ENCODE measurements around the gene ZNF253. TPM values are rescaled to one million over a fixed set of nuclear protein-coding genes. Genes with fewer than 3 reads are reported as not detected.
A peak's percentile ranks its signal among the peaks of the same experiment; 100 is the strongest.

ZNF253 gene
- total and polyA plus RNA-seq, 9 of the 15 experiments (the other 6 are each of a cell fraction or from before 2014, with no cell fraction given) = 4.0 to 14.4 (median 7.5) TPM

GRCh38 chr19:19866611-19867248 is 1.0 kb downstream of the ZNF253 start (continued):
- 0 out of 2 replicates have a peak, but pooled peaks have one; percentile 9 for TF ChIP-seq SOX6 (IDR thresholded peaks at IDR 0.05)
- no peak for TF ChIP-seq CBX3 (IDR thresholded peaks at IDR 0.05; ENCODE audit: borderline replicate concordance in 1 of 2, low read length in 2 of 2)
- no peak for TF ChIP-seq NR2C2 (CRISPR knock-in tag; IDR thresholded peaks at IDR 0.05)
- peak; percentile 78 for TF ChIP-seq NR2C2 (tag; IDR thresholded peaks at IDR 0.05)
- no peak for TF ChIP-seq ELF4 (CRISPR knock-in tag; IDR thresholded peaks at IDR 0.05)
- TF ChIP-seq NFIC (IDR thresholded peaks at IDR 0.05) = peak; percentile 79
- no peak for TF ChIP-seq YY1 (IDR thresholded peaks at IDR 0.05; ENCODE audit: borderline replicate concordance in 1 of 3, control insufficient read depth in 1 of 3, extremely low read depth in 1 of 3, insufficient read depth in 3 of 3, insufficient read length in 1 of 3, insufficient replicate concordance in 2 of 3, low read depth in 1 of 3, low read length in 2 of 3)
- no peak for TF ChIP-seq MTF1 (CRISPR knock-in tag; IDR thresholded peaks at IDR 0.05; ENCODE audit: borderline replicate concordance)
- 0 out of 2 replicates have a peak, but pooled peaks have one; percentile 18 for TF ChIP-seq TSHZ1 (CRISPR knock-in tag; IDR thresholded peaks at IDR 0.05)
- peak; percentile 11; the same call in 1 of the 2 replicates for TF ChIP-seq ZBTB40 (IDR thresholded peaks at IDR 0.05)
- no peak for TF ChIP-seq ZBTB40 (CRISPR knock-in tag; IDR thresholded peaks at IDR 0.05)
- TF ChIP-seq ZNF23 (CRISPR knock-in tag; IDR thresholded peaks at IDR 0.05) = no peak
- TF ChIP-seq BDP1 (IDR thresholded peaks at IDR 0.05; ENCODE audit: insufficient read depth, insufficient read length) = no peak

Data from K562 (cell line).